B cell (primary cell): ENCODE data around the gene CCDC91. TPM values are rescaled to one million over a fixed set of nuclear protein-coding genes. Genes with fewer than 3 reads are reported as not detected.

ENCODE experiments used
- ATAC-seq: fragments of 200-7000 bp; cut with Tn5 transposase; one replicate; pipeline ENCODE4 v1.10.0; 2021; ENCODE audit warnings: low read depth, mild to moderate bottlenecking, moderate number of reproducible peaks, moderate library complexity
- CTCF ChIA-PET: fragments of 350-600 bp; sonication (Branson Sonifier 250); formaldehyde crosslinking; loops from one replicate; lab custom pipeline; 2021; ENCODE audit warnings: antibody characterized with exemption, inconsistent platforms; lab: Charles Lee
- POLR2A ChIA-PET: fragments of 350-600 bp; sonication (Branson Sonifier 250); formaldehyde crosslinking; loops from one replicate; lab custom pipeline; 2021; ENCODE audit warnings: antibody characterized with exemption; lab: Charles Lee
- DNase-seq: peaks from one replicate; pipeline ENCODE4 v3.0.0; 2013
- H2AFZ ChIP-seq: 2 replicates; pipeline ENCODE4 v1.6.1; 2012; ENCODE audit warnings: mild to moderate bottlenecking, low read depth, low read length; ENCODE audit not compliant: insufficient read depth, poor library complexity, severe bottlenecking
- H3K27ac ChIP-seq, 2 donors: 1 replicate in 1 of 2; 2 replicates in 1 of 2; pipeline ENCODE4 v1.5.1; 2012 to 2013; ENCODE audit warnings: low read length in 2 of 2, mild to moderate bottlenecking in 2 of 2, moderate library complexity in 1 of 2
- H3K27me3 ChIP-seq, 4 experiments: fragments of 200-600 bp in 1 of 4; sonication (generic) in 1 of 4; replicated peaks in 1 of 4; 1 replicate in 2 of 4; 2 replicates in 2 of 4; pipeline versions ENCODE4 v1.6.1 to v1.7.0; 2013 to 2016; ENCODE audit warnings: low read length in 3 of 4, mild to moderate bottlenecking in 2 of 4, mixed read lengths in 1 of 4, moderate library complexity in 1 of 4; ENCODE audit not compliant: insufficient read depth in 4 of 4, control insufficient read depth in 3 of 4; ENCODE audit errors: control extremely low read depth in 1 of 4
- H3K36me3 ChIP-seq, 2 experiments: replicated peaks in 1 of 2; 1 replicate in 1 of 2; 2 replicates in 1 of 2; pipeline versions ENCODE4 v1.6.1 to v1.7.1; 2013; ENCODE audit warnings: low read length in 1 of 2; ENCODE audit not compliant: insufficient read depth in 2 of 2, control insufficient read depth in 1 of 2; ENCODE audit errors: control extremely low read depth in 1 of 2, extremely low read depth in 1 of 2
- H3K4me1 ChIP-seq, 2 donors: fragments of 200-600 bp in 1 of 2; sonication (generic) in 1 of 2; 1 replicate in 1 of 2; 2 replicates in 1 of 2; pipeline versions ENCODE4 v1.5.1 to v1.6.1; 2013 to 2017; ENCODE audit warnings: low read length in 2 of 2; ENCODE audit not compliant: control insufficient read depth in 2 of 2, insufficient read depth in 2 of 2
- H3K4me2 ChIP-seq: replicated peaks from 2 replicates; pipeline ENCODE3; 2012; ENCODE audit warnings: mild to moderate bottlenecking, low read depth, low read length; ENCODE audit not compliant: poor library complexity, severe bottlenecking
- H3K4me3 ChIP-seq, 5 experiments: fragments of 200-600 bp in 1 of 5; sonication (generic) in 1 of 5; 1 replicate in 3 of 5; 2 replicates in 2 of 5; pipeline versions ENCODE4 v1.5.1 to v1.7.0; 2011 to 2016; ENCODE audit warnings: low read length in 4 of 5, mild to moderate bottlenecking in 4 of 5, low read depth in 2 of 5, control low read depth in 1 of 5, moderate library complexity in 1 of 5; ENCODE audit not compliant: insufficient read depth in 1 of 5; ENCODE audit errors: control extremely low read depth in 1 of 5, extremely low read depth in 1 of 5
- H3K79me2 ChIP-seq: fragments of 200-600 bp; sonication (generic); one replicate; pipeline ENCODE4 v1.6.0; 2016; ENCODE audit warnings: low read length; ENCODE audit not compliant: control insufficient read depth, insufficient read depth
- H3K9ac ChIP-seq: fragments of 200-600 bp; sonication (generic); 2 replicates; pipeline ENCODE4 v1.6.1; 2017; ENCODE audit warnings: mild to moderate bottlenecking, low read length, moderate library complexity
- H3K9me3 ChIP-seq, 3 donors: one replicate each; pipeline versions ENCODE4 v1.6.1 to v1.7.1; 2013; ENCODE audit warnings: low read length in 2 of 3; ENCODE audit not compliant: control insufficient read depth in 2 of 3, insufficient read depth in 1 of 3; ENCODE audit errors: control extremely low read depth in 1 of 3
- H4K20me1 ChIP-seq: 2 replicates; pipeline ENCODE4 v1.6.0; 2012; ENCODE audit warnings: mild to moderate bottlenecking, low read length; ENCODE audit not compliant: insufficient read depth, control insufficient read depth, poor library complexity, severe bottlenecking
- H3K27ac Mint-ChIP-seq: one replicate; pipeline ENCODE4 v1.8.0; 2021; ENCODE audit warnings: mixed read lengths
- H3K27me3 Mint-ChIP-seq: one replicate; pipeline ENCODE4 v1.8.0; 2021; ENCODE audit warnings: mixed read lengths
- H3K4me1 Mint-ChIP-seq: one replicate; pipeline ENCODE4 v1.8.0; 2021; ENCODE audit warnings: mixed read lengths
- H3K4me3 Mint-ChIP-seq: one replicate; pipeline ENCODE4 v1.8.0; 2021; ENCODE audit warnings: mixed read lengths
- H3K9me3 Mint-ChIP-seq: one replicate; pipeline ENCODE4 v1.8.0; 2022; ENCODE audit warnings: mixed read lengths; ENCODE audit not compliant: insufficient read depth
- EZH2 ChIP-seq: IDR thresholded peaks from 2 replicates; pipeline ENCODE4 v1.6.1; 2012; ENCODE audit warnings: borderline replicate concordance, low read depth, mild to moderate bottlenecking, moderate library complexity, low read length; ENCODE audit not compliant: insufficient read depth, poor library complexity, severe bottlenecking
- WGBS: methylation state at CpG from one replicate; pipeline ENCODE4 v1.1.5; 2013; ENCODE audit warnings: missing lambda C conversion rate; ENCODE audit not compliant: insufficient coverage; 5-methylcytosine and 5-hydroxymethylcytosine counted together
- intact Hi-C: fragments of 100-400 bp; cut with micrococcal nuclease; formaldehyde crosslinking; loops from one replicate; pipeline ENCODE4 v1.10.0; 2022
- polyA plus RNA-seq: library from polyadenylated mRNA; depleted of rRNA; stranded (reverse); fragments of >200 nt; gene quantifications from 2 replicates; pipeline ENCODE4 v1.2.3, GENCODE V29; 2012
- total RNA-seq, 2 donors: library from RNA; stranded (reverse); fragments of 120-200 nt in 1 of 2; gene quantifications; 1 replicate in 1 of 2; 2 replicates in 1 of 2; pipeline versions ENCODE4 v1.2.3 to v1.2.4, GENCODE V29; 2013 to 2022
- TF ChIP-seq, protein P1 (sequence below): fragments of 200-600 bp; IDR thresholded peaks from one replicate; pipeline ENCODE4 v1.8.0; 2022; ENCODE audit warnings: antibody characterized with exemption, mild to moderate bottlenecking

The CCDC91 gene
- total and polyA plus RNA-seq, 2 donors (not counting 1 experiment from before 2014, with no cell fraction given): 10.9 to 64.8 TPM

DNA sequence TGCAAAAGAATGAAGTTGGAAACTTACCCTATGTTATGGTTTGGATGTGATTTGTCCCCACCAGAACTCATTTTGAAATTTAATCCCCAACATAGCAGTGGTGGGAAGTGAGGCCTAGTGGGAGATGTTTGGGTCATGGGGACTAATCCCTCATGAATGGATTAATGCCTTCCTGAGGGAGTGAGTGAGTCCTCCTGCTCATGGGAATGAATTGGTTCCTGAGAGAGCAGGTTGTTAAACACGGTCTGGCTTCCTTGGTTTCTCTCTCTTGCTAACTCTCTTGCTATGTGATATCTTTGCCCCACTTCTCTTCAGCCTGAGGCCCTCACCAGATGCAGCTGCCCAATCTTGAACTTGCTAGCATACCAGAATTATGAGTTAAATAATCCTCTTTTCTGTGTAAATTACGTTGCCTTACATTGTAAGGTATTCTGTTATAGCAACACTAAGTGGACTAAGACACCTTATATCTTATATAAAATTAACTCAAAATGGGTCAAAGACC lies 22.2 kb upstream of the CCDC91 start:
- H3K9me3 ChIP-seq: no peaks in the 10 kb centered on the region
- no peak overlapping the region for H3K27ac ChIP-seq
- no peaks in the 10 kb centered on the region for H3K4me1 ChIP-seq

DNA sequence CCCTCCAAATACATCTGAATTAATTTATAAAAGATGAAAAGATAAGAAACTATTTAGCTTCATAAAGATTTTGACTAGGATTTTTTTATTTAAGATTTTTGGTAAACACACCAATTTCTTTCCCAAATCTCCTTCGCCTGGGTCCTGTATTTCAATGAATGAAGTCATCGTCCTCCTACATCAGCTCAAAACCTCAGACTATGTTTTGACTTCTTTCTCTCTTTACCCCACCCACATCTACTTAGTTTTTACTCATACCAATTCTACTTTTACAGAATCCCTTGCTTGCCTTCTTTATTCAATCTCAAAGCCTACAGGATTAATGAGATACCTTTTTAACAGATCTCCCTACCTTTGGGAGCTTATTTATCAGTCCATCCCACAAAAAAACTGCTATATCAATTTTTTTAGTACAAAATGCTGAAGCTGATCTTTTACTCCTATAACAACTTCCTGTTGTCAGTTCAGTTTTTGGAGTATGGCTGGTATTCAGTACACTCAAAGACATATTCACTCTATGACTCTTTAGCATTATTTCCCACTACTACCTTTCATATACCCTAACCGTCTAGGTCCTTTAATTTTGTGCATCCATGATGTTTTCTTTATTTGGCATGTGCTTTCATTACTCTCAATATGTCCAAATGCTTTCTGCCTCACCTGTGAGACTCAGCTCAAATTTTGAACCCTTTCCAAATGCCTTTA lies 18.7 kb upstream of the CCDC91 start:
- Histone ChIP-seq H3K79me2 (no peaks in the 10 kb centered on the region), H2AFZ (no peak overlapping the region), H3K27me3 (no peaks in the 10 kb centered on the region), H3K4me1 (no peaks in the 10 kb centered on the region), H3K4me2 (no peak overlapping the region), H3K9me3 (no peaks in the 10 kb centered on the region), H3K4me3 (no peak overlapping the region), H3K9ac (no peak overlapping the region), H3K36me3 (no peaks in the 10 kb centered on the region), H4K20me1 (no peaks in the 10 kb centered on the region), H3K27ac (no peak overlapping the region)
- Mint-ChIP-seq H3K4me3 (no peak overlapping the region), H3K27ac (no peak overlapping the region), H3K4me1 (no peaks in the 10 kb centered on the region), H3K9me3 (peaks cover 2% of the 10 kb centered on the region), H3K27me3 (no peaks in the 10 kb centered on the region)
- CTCF ChIA-PET: no interaction called here
- intact Hi-C loops: no loop called here
- TF ChIP-seq EZH2: no peak
- TF ChIP-seq, protein P1, sequence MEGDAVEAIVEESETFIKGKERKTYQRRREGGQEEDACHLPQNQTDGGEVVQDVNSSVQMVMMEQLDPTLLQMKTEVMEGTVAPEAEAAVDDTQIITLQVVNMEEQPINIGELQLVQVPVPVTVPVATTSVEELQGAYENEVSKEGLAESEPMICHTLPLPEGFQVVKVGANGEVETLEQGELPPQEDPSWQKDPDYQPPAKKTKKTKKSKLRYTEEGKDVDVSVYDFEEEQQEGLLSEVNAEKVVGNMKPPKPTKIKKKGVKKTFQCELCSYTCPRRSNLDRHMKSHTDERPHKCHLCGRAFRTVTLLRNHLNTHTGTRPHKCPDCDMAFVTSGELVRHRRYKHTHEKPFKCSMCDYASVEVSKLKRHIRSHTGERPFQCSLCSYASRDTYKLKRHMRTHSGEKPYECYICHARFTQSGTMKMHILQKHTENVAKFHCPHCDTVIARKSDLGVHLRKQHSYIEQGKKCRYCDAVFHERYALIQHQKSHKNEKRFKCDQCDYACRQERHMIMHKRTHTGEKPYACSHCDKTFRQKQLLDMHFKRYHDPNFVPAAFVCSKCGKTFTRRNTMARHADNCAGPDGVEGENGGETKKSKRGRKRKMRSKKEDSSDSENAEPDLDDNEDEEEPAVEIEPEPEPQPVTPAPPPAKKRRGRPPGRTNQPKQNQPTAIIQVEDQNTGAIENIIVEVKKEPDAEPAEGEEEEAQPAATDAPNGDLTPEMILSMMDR: no peak
- DNase-seq (no peak), ATAC-seq (no peak)
- POLR2A ChIA-PET: no interaction called here
- 78% methylated on average over 3 of the region's 3 CpGs for WGBS

More for the DNA sequence above, 22.2 kb upstream of the CCDC91 start:
- ATAC-seq (no peak), DNase-seq (no peak)
- ChIA-PET POLR2A (no interaction called here), CTCF (no interaction called here)
- H3K4me1 Mint-ChIP-seq: no peaks in the 10 kb centered on the region
- Histone ChIP-seq H2AFZ (no peak overlapping the region), H3K27me3 (no peaks in the 10 kb centered on the region), H4K20me1 (no peaks in the 10 kb centered on the region), H3K4me2 (no peak overlapping the region), H3K79me2 (no peaks in the 10 kb centered on the region), H3K36me3 (no peaks in the 10 kb centered on the region), H3K4me3 (no peak overlapping the region), H3K9ac (no peak overlapping the region)
- no peak overlapping the region for H3K27ac Mint-ChIP-seq
- TF ChIP-seq, protein P1: no peak
- TF ChIP-seq EZH2: no peak
- no peaks in the 10 kb centered on the region for H3K9me3 Mint-ChIP-seq
- WGBS: 88% methylated on average over 1 of the region's 2 CpGs
- no peaks in the 10 kb centered on the region for H3K27me3 Mint-ChIP-seq
- H3K4me3 Mint-ChIP-seq: no peak overlapping the region
- intact Hi-C loops: no loop called here
